Panc1 (cell line): Measurements from ENCODE around the gene CDH15.

Experiments used
- CTCF ChIP-seq: fragments of 450-650 bp; IDR thresholded peaks from 2 replicates; pipeline ENCODE4 v1.5.1; 2017; ENCODE audit warnings: mild to moderate bottlenecking
- POLR2AphosphoS5 ChIP-seq: IDR thresholded peaks from 2 replicates; pipeline ENCODE4 v1.6.1; 2012; ENCODE audit warnings: mild to moderate bottlenecking, low read depth, low read length, moderate library complexity
- SIN3A ChIP-seq: IDR thresholded peaks from 2 replicates; pipeline ENCODE4 v1.6.1; 2012; ENCODE audit warnings: low read depth, mild to moderate bottlenecking, low read length, moderate library complexity, borderline replicate concordance; ENCODE audit not compliant: insufficient read depth
- TCF7L2 ChIP-seq: IDR thresholded peaks from 2 replicates; pipeline ENCODE4 v1.6.1; 2011; ENCODE audit warnings: mild to moderate bottlenecking, low read depth, low read length, inconsistent platforms
- TF ChIP-seq, protein P1 (sequence below), 2 experiments: IDR thresholded peaks; 2 replicates each; pipeline ENCODE4 v1.6.1; 2011 to 2012; ENCODE audit warnings: low read depth in 2 of 2, control low read depth in 1 of 2, low read length in 1 of 2, mild to moderate bottlenecking in 1 of 2, moderate library complexity in 1 of 2; ENCODE audit not compliant: insufficient read depth in 1 of 2

- TF ChIP-seq CTCF (no peak), TCF7L2 (no peak), SIN3A (0 out of 2 replicates have a peak, but pooled peaks have one; percentile 82), POLR2AphosphoS5 (peak; percentile 85)
- TF ChIP-seq, protein P1, sequence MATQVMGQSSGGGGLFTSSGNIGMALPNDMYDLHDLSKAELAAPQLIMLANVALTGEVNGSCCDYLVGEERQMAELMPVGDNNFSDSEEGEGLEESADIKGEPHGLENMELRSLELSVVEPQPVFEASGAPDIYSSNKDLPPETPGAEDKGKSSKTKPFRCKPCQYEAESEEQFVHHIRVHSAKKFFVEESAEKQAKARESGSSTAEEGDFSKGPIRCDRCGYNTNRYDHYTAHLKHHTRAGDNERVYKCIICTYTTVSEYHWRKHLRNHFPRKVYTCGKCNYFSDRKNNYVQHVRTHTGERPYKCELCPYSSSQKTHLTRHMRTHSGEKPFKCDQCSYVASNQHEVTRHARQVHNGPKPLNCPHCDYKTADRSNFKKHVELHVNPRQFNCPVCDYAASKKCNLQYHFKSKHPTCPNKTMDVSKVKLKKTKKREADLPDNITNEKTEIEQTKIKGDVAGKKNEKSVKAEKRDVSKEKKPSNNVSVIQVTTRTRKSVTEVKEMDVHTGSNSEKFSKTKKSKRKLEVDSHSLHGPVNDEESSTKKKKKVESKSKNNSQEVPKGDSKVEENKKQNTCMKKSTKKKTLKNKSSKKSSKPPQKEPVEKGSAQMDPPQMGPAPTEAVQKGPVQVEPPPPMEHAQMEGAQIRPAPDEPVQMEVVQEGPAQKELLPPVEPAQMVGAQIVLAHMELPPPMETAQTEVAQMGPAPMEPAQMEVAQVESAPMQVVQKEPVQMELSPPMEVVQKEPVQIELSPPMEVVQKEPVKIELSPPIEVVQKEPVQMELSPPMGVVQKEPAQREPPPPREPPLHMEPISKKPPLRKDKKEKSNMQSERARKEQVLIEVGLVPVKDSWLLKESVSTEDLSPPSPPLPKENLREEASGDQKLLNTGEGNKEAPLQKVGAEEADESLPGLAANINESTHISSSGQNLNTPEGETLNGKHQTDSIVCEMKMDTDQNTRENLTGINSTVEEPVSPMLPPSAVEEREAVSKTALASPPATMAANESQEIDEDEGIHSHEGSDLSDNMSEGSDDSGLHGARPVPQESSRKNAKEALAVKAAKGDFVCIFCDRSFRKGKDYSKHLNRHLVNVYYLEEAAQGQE (IDR thresholded peaks at IDR 0.05; ENCODE audit: insufficient read depth in 1 of 2, low read depth in 2 of 2, low read length in 1 of 2) = no peak
Measured at GRCh38 chr16:89217388-89218191, 46.0 kb downstream of the CDH15 start, which contains the start of gene ZNF778.
